SK-N-MC (cell line): ENCODE measurements around the gene FMN2.

Experiments
- DNase-seq: peaks from one replicate; pipeline ENCODE4 v3.0.0-alpha.2; 2011; ENCODE audit warnings: low read depth, low spot score
- H3K27ac ChIP-seq: fragments of 200-600 bp; sonication (generic); 2 replicates; pipeline ENCODE4 v1.5.1; 2016; ENCODE audit warnings: mixed run types
- H3K36me3 ChIP-seq: fragments of 200-600 bp; sonication (generic); 2 replicates; pipeline ENCODE4 v1.6.1; 2017; ENCODE audit warnings: antibody characterized with exemption, low read length, mixed read lengths; ENCODE audit not compliant: insufficient read depth
- H3K4me3 ChIP-seq: fragments of 200-600 bp; sonication (generic); 2 replicates; pipeline ENCODE4 v1.5.1; 2016
- H3K9ac ChIP-seq: fragments of 200-600 bp; sonication (generic); 2 replicates; pipeline ENCODE4 v1.8.0; 2017; ENCODE audit warnings: mixed run types, mixed read lengths; ENCODE audit not compliant: insufficient read length
- H3K9me3 ChIP-seq: fragments of 200-600 bp; sonication (generic); 2 replicates; pipeline ENCODE4 v1.6.1; 2017; ENCODE audit warnings: low read depth, mild to moderate bottlenecking, antibody characterized with exemption, low read length, moderate library complexity, mixed read lengths
- EZH2 ChIP-seq: fragments of 200-600 bp; sonication (generic); IDR thresholded peaks from one replicate; pipeline ENCODE4 v1.6.1; 2017; ENCODE audit warnings: antibody characterized with exemption
- FOXP2 ChIP-seq: optimal IDR thresholded peaks from 2 replicates; pipeline ENCODE3; 2011; ENCODE audit warnings: mild to moderate bottlenecking, moderate library complexity; ENCODE audit not compliant: insufficient read depth; ENCODE audit errors: extremely low read length, control extremely low read depth
- POLR2AphosphoS5 ChIP-seq: IDR thresholded peaks from 2 replicates; pipeline ENCODE4 v1.6.1; 2012; ENCODE audit warnings: mild to moderate bottlenecking, low read depth, low read length, borderline replicate concordance

Gene FMN2

DNA sequence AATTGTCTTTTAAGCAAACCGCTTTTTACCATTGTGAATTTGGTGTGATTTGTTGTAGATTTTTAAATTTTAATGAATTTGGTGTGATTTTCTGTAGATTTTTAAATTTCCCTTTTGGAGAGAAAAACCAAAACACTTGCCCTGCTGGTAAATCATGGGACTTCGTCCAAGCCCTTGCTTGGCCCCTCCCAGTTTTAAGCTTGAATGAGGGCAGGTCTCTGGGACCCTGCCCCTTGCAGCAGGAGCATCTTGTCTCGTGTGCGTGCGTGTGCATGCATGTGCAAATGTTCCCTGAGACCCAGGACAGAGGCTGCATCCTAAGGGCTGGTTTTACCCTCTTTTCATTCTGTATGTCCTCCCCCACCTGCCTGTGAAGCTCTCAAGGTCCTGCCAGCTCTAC is 271.6 kb downstream of the FMN2 start:
- H3K9ac ChIP-seq, result no peak overlapping the region
- H3K27ac ChIP-seq, result no peak overlapping the region
- H3K36me3 ChIP-seq, result no peaks in the 10 kb centered on the region
- TF ChIP-seq FOXP2, result no peak
- TF ChIP-seq POLR2AphosphoS5, result no peak
- no peak for TF ChIP-seq EZH2
- no peak for DNase-seq
- no peaks in the 10 kb centered on the region for H3K9me3 ChIP-seq
- H3K4me3 ChIP-seq, result no peak overlapping the region

DNA sequence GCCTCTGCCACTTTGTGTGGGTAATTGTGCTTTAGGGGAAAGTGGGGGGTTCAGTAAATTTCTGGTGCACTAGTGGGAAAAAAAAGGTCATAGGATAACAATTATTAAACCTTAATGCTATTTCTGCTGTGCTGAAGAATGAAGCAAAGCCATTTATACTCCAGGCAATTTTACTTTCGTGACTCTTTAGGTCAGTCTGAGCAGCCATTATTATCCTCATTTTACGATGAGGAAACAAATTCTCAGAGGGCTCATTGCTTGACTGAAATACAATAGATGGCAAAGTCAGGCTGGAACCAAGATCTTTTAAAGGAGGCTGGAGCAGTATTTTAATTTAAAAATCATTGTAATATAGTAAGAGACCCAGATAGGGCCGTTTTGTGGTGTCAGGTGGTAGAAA is 272.2 kb downstream of the FMN2 start:
- Histone ChIP-seq H3K36me3 (no peaks in the 10 kb centered on the region), H3K27ac (no peak overlapping the region), H3K4me3 (no peak overlapping the region), H3K9me3 (no peaks in the 10 kb centered on the region), H3K9ac (no peak overlapping the region)
- TF ChIP-seq POLR2AphosphoS5 (no peak), EZH2 (no peak), FOXP2 (no peak)
- no peak for DNase-seq

DNA sequence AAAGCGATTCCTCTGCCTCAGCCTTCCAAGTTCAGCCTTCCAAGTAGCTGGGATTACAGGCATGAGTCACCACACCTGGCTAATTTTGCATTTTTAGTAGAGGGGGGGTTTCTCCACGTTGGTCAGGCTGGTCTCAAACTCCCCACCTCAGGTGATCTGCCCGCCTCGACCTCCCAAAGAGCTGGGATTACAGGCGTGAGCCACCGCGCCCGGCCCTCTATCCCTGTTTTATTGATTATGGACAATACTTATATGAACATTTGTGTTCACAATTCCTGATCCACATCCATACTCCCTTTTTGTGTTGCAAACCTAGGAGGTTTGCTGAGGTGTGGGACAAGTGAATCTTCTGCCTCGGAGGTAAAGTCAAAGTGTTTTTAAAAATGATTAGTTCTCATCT is 275.0 kb downstream of the FMN2 start:
- Histone ChIP-seq H3K9ac (no peak overlapping the region), H3K9me3 (no peaks in the 10 kb centered on the region), H3K27ac (no peak overlapping the region), H3K36me3 (no peaks in the 10 kb centered on the region), H3K4me3 (no peak overlapping the region)
- DNase-seq, result no peak
- TF ChIP-seq FOXP2, result no peak
- no peak for TF ChIP-seq EZH2
- no peak for TF ChIP-seq POLR2AphosphoS5

DNA sequence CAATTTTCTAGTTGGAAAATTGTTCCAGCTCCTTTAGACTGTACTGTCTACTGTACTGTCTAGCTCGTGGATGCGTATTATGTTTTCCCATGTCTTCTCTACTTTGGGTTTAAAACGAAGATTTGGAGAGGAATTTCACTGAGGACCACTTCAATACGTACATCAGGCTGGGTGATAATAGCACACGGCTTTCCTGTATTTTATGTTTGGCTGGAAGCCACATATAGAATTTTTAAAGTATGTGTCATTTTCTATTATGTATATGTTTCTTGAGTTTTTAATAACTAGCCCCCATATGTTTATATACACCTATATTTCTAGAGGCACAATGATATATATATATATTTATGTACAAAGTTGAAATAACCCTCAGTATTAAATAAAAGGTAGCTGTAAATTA is 293.9 kb downstream of the FMN2 start:
- H3K4me3 ChIP-seq, result no peak overlapping the region
- H3K9me3 ChIP-seq, result no peaks in the 10 kb centered on the region
- no peak overlapping the region for H3K27ac ChIP-seq
- DNase-seq, result no peak
- no peak overlapping the region for H3K9ac ChIP-seq
- no peaks in the 10 kb centered on the region for H3K36me3 ChIP-seq
- TF ChIP-seq POLR2AphosphoS5 (no peak), EZH2 (no peak), FOXP2 (no peak)

DNA sequence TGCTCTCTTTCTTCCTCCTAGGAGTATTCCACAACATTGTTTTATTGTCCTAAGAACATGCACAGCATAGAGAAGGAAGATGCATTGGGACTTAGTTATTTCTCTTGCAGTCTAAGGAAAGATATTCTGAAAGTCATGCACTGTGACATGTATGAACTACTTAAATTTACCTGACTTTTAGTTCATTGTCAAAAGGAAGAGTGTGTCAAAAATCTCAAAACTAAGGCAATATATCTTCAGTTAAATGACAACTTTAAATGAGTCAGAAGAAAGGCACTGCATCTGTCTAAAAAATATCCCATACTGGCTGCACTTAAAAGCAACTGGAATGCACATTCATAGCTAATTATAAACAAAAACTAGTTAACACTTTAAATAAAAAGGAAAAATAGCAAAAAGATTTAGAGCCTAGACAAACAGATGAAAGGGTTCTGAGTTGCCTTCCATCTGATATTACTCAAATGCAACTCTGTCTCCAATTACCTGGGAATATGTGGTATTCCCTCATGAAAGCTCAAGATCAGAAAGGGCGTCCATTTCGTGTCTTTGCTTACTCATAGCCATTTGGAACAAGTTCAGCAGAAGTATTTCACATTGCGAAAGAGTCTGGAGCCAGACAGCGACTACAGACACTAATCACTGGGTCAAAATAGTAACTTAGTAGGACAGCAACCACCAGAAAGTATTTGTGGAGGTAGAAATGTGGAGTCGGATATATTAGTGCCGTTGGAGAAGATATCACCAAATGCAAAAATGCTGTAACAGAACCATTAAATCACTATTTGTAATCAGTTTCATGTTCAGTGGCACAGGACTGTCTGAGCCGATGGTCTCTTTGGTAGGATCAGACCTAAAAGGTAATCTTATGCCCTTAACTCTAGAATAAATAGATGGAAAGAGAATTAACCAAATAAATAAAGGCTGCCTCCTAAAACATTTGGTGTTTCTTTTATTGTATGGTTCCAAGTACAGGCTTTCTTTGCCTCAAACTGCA is 294.6 kb downstream of the FMN2 start:
- H3K9me3 ChIP-seq, result no peaks in the 10 kb centered on the region
- H3K9ac ChIP-seq, result no peak overlapping the region
- no peaks in the 10 kb centered on the region for H3K36me3 ChIP-seq
- no peak overlapping the region for H3K27ac ChIP-seq
- H3K4me3 ChIP-seq, result no peak overlapping the region
- no peak for TF ChIP-seq EZH2
- no peak for TF ChIP-seq FOXP2
- no peak for TF ChIP-seq POLR2AphosphoS5
- DNase-seq, result no peak

DNA sequence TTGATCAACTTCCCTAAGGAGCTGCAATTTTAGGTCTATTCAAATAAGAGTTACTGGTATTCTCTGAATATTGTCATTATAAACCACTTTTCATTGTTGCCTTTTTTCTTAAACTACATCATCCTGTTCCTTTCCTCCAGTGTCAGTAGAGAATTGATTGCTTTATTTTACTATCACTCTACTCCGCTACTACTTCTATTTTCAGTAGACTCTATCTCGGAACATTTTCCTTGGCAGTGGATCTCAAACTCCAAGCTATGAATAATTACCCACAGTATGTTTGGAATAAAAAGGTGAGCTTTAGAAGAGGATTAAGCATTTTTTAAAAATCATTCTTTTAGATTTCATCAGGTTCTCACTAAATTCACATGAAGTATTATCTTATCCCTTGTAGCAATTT is 295.4 kb downstream of the FMN2 start:
- TF ChIP-seq EZH2, result no peak
- no peak for TF ChIP-seq POLR2AphosphoS5
- no peak for TF ChIP-seq FOXP2
- no peak overlapping the region for H3K27ac ChIP-seq
- H3K36me3 ChIP-seq, result no peaks in the 10 kb centered on the region
- H3K9me3 ChIP-seq, result no peaks in the 10 kb centered on the region
- no peak overlapping the region for H3K4me3 ChIP-seq
- no peak for DNase-seq
- no peak overlapping the region for H3K9ac ChIP-seq

DNA sequence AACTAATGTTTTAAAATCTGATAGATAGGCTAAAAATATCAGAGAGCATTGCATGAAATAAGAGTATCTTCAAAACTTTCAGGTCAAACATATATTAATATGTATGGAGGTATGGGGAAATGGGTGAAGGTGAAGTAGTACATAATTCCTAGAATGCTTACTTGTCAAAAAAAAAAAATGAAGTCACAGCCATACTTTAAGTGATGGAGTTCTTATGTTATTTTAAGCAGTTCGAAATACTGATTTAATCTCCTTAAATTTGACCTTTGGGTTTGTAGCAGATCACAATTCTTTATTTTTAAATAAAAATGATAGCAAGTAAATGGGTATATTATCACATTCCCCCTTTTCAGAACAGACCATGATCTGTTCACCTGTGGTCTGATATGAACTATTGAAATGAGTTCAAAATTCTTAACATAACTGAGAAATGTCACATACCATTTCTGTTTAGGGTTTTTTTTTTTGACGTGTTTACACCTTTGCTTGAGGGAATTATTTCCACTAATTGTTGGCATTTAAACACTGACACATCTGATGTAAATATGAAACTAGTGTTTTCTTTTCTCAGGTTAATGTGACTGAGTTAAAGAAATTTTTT is 300.1 kb downstream of the FMN2 start:
- DNase-seq, result no peak
- Histone ChIP-seq H3K27ac (no peak overlapping the region), H3K9me3 (no peaks in the 10 kb centered on the region), H3K4me3 (no peak overlapping the region), H3K36me3 (no peaks in the 10 kb centered on the region), H3K9ac (no peak overlapping the region)
- TF ChIP-seq POLR2AphosphoS5 (no peak), EZH2 (no peak), FOXP2 (no peak)

DNA sequence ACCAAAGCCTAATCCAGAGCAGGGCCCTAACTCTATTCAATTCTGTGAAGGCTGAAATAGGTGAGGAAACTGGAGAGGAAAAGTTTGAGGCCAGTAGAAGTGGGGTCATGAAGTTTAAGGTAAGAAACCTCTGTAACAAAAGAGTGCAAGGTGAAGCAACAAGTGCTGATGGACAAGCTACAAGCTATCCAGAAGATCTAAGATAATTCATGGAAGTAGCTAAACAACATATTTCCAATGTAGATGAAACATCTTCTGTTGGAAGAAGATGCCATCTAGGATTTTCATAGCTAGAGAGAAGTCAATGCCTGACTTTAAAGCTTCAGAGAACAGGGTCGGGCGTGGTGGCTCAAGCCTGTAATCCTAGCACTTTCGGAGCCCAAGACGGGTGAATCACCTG is 302.7 kb downstream of the FMN2 start:
- no peaks in the 10 kb centered on the region for H3K36me3 ChIP-seq
- TF ChIP-seq FOXP2, result no peak
- H3K9me3 ChIP-seq, result no peaks in the 10 kb centered on the region
- H3K9ac ChIP-seq, result no peak overlapping the region
- H3K4me3 ChIP-seq, result no peak overlapping the region
- no peak overlapping the region for H3K27ac ChIP-seq
- no peak for DNase-seq
